Stimulated activated naive CD4-positive, alpha-beta T cell treated with Interleukin-2 at 50 U/mL for 16 hours (primary cell): ENCODE results near the gene LRBA.

Experiments used
- DNase-seq: peaks from one replicate; lab custom pipeline; 2025; lab: John Stamatoyannopoulos, UW

The LRBA gene

DNA sequence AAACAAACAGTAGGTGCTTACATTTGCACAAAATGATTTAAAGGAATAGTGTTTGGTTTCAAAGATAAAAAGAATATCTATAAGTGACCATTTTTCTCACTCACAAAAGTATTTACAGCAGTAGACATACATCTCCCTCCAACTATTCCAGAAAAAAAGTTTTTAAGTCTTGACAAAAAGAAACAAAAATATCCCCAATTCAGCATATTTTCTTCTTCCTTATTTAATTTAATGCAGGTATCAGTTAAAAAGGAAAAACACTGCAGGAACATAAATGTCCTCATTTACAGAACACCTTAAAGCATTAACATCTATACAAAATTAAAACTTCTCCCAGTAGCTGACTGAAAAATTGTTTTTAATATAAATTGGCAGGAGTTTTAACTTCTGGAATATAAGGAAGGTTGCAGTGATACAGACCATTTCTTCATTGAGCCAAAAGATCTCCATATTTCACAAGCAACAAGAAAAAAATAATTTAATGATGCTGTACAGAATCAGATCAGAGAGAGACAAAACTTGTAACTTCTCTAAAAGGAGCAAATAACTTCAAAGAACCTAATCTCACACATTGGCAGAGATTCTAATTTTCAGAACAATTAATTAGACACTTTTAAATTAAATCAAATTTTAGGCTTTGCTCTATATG lies 428.8 kb downstream of the LRBA start:
- DNase-seq = no peak

DNA sequence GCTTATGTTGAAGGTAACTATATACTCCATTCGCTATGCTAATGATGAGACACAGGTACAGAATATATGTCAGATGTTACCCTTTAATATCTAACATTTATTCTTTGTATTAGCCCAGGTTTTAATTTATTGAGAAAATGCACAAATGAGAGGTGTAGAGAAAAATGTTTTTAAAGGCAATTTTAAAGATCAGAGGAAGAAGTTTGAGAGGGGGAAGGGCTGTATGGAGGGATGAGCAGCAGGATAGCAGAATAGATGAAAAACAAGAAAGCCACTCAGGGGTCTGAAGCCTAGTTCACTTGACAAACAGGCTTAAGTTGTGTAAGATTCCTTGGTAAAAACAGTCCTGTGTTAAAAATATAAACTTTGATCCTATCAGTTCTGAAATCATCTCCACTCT lies 429.5 kb downstream of the LRBA start:
- DNase-seq = no peak

DNA sequence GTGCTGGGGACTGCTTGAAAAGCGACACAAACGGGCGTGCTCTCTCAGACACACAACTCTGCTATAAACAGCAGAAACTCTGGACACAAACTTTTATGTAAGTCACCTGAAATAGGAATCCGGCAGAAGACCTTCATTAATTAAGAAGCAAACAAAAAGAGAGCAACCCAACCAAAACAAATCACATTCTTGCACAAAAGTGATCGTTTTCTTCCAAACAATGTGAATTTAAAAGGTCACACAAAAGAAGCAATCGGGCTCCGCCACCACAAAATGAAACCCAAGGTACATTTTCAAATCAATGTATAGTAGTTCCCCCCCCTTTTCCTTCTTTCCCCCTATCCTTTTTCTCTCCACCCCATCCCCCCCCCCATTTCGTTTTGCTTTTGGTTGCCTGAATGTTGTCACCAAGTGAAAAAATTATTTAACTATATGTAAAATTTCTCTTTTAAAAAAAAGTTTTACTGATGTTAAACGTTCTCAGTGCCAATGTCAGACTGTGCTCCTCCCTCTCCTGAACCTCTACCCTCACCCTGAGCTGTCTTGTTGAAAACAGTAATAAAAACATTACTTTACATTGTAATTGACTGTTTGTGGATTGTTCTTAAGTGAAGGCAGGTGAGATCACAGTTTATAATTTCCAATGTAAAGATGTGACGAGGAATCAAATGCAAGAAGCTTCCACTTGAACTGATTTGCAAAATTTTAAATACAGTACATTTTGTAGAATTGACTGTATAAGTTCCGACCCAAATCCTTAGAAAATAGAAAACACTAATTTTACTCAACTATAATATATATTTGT lies 430.8 kb downstream of the LRBA start:
- no peak for DNase-seq

DNA sequence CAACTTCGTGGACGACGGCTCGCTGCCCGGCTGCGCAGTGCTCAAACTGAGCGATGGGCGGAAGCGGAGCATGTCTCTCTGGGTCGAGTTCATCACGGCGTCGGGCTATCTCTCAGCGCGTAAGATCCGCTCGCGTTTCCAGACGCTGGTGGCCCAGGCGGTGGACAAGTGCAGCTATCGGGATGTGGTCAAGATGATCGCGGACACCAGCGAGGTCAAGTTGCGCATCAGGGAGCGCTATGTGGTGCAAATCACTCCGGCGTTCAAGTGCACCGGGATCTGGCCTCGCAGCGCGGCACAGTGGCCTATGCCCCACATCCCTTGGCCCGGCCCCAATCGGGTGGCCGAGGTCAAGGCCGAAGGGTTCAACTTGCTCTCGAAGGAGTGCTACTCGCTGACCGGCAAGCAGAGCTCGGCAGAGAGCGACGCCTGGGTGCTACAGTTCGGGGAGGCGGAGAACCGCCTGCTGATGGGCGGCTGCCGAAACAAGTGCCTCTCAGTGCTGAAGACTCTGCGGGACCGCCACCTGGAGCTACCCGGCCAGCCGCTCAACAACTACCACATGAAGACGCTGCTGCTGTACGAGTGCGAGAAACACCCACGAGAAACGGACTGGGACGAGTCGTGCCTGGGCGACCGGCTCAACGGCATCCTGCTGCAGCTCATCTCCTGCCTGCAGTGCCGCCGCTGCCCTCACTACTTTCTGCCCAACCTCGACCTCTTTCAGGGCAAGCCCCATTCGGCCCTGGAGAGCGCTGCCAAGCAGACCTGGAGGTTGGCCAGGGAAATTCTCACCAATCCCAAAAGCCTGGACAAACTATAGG lies 431.6 kb downstream of the LRBA start:
- DNase-seq = no peak

DNA sequence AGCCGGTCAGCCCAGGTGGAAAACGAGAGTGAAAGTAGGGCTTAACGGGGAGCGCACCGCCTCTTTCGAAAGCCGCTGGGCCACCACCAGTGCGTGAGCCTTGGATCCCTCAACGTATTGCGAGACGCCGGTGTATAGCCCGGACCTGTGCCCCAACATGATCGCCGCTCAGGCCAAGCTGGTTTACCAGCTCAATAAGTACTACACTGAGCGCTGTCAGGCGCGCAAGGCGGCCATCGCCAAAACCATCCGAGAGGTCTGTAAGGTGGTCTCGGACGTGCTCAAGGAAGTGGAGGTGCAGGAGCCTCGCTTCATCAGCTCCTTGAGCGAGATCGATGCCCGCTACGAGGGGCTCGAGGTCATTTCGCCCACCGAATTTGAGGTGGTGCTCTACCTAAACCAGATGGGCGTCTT lies 432.2 kb downstream of the LRBA start:
- DNase-seq = no peak

DNA sequence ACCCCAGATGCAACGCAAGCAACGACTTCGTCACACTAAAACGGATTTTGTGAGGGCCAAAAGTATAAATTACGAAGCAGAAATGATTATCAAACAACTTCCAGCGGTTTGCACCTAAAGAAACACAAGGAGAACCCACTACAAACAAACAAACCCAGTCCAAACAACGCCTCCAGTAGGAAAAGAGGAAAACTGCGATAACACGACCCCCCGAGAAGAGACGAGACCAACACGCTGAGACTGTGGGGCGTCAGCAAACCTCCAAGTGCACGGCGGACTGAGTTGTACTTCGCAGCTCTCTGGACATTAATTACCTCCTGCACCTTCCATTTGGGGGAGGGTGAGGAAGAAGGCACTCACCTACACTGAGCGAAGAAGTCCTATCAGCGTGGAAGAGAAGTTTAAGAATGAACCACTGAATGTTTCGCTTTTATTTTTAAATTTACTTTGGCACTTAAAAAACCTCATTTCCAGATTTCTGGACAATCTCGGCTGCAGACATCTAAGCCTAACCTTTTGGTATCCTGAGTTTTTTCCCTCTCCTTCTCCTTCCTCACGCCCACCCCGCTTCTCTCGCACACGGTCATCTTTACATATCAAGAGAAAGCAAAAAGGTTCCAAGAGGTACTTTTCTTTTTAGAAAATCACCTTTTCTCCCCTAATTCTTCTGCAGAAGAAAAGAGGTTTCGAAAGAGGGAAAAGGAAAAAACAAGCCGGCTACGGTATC lies 432.8 kb downstream of the LRBA start, which contains the start of gene MAB21L2:
TSS of gene MAB21L2 (plus strand) at position 6 of the 727 bp plus-strand sequence. CDS start 879 bp downstream, outside the sequence.
- no peak for DNase-seq

DNA sequence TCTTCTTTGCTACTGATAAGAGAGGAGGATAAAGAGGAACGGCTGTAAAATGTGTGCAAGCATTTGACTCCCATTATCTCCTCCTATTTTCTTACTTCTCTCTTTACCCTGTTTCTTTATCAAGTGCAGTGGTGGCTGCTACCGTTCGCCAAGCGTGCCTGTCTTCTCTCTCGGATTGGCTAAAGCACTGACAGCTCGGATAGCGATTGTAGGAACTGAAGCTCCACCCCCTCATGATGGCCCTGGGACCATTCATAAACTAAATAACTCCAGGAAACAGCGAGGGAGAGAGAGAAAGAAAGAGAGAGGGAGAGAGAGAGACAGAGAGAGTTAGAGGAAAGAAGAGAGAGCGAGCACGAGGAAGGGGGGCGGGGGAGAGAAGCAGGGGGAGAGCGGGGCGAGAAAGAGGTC lies 433.4 kb downstream of the LRBA start:
- no peak for DNase-seq

DNA sequence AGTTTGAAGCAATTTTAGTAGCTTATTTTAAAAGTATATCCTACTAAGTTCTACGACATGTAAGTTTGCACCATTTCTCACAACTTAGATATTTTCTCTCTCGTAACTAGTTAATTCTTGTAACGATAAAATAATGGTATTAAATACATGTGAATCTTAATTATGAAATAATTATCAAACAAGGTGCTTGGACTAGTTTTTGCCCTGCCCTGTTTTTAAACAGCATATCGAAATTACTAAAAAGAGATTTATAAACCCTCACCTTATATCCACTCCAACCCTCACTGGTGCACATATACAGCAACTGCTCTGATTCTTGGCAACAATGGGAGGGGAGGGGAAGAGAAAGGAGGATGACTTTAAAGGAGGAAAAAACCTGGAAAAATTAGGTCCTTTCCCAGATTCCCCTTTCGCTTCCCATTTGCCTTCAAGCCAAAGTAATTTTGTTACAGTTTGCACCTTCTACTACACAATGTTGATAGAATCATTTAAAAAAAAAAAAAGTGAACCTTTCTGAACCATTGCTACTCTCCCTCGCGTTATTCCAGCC lies 434.0 kb downstream of the LRBA start:
- DNase-seq = no peak

DNA sequence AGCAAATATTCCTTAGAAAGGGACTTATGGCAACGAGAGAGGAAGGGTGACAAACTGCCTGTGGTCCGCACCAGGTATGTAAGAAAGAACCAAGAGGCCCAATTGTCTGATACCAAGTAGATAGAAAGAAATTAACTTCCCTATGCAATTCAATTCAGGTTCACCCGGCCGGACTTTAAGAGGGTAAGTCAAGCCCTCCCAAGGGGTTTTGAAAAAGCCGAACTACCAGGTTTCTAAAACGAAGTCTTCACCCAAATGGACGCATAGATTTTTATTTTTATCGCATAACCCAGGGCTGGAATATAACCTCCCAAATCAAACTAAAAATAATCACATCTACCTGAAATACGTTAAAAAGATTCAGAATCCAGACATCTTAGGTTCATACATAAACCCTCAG lies 434.8 kb downstream of the LRBA start:
- no peak for DNase-seq

DNA sequence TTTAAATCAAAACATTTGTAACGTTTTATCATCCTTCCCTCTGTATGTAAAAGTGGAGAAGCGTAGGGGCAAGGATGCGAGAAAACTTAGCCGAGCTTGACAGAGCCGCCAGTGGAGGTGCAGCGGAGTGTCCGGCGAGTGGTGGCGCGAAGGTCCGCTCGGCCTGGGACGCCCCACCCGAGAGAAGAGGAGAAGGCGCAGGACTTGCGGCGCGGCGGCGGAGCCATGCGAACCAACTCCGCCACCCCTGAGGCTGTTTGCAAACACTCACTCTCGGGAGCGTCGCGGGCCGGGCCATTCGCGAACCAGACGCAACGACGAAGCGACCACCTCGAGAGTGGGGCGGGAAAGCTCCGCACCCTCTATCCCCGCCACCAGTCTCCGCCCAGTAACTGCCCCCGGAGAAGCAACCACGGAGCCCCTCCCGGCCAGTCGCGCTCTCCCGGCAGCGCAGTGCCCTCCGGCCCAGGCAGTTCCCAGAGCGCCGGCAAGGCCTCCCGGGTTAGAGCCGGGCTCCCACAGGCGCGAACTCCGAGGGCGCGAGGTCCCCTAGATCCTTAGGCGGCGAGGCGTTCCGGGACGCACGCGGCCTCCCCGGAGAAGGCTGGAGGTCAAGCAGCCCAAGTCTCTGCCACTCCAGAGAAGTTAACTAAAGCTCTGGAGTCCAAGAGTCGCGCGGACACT lies 435.4 kb downstream of the LRBA start:
- DNase-seq = no peak

DNA sequence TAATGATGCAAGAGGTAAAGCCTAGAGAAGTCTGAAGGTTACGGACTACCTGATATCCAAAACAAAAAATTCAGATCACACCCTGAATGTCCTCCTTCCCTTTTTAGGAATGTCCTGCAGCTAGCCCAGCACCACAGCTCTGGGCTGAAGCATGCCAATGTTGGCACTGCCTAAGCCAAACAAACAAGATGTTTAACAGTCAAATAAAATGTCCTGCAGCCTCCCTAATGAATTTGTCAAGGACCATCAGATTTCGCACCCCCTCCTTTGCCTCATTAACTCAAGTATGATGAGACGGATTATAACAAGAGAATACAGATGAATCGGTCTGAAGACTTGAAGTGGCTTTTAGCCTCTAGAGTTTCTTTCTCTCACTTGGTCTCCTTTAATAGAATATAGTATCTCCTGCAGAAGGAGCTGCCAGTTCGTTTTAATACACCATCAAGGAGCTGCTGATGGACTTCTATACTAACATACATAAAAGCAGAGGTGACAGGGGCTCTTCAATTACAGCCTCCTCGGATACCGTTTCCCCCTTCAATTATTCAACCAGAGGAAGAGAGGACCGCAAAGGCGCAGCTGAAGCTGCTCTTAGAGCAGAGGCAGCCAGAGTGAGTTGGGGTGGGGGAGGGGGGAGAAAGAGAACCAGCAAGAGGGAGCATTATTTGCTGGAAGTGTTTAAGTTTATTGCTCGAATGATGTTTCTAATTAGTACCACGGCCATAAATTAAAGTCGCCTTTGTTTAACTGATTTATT lies 436.2 kb downstream of the LRBA start:
- DNase-seq = no peak

DNA sequence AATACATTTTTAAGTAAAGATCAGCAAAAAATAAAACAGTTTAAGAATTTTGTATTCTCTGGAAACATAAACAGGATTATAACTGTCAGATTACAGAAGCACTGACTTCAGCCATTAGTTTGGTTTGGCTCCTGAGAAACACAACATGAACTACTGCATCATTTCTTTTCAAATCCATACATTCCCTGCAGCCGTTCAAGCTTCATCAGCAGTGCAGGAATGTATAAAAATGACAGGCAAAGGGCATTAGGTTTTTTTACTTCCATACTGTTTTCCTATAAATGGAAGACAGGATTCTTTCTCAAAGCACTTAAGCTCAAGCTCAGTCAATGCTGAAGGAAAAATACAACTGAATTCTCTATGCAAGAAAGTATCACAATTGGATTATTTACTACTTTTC lies 437.3 kb downstream of the LRBA start:
- no peak for DNase-seq

DNA sequence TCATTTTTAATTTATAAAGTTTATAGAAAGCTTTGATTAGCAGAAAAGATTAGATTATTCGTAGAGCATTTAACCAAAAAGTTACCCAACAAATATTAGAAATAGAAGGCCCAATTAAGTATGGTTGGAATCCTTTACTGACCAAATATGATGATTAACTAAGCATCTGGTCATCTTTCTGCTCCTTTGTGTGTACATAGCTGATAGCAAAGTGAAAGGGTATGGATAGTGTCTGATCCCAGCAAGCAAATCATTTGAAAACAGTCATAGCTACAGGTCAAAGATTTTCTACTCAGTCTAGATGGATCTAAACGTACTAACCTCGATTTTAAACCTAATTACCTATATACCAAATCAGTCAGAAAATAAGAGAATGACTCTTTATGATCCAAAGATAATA lies 440.4 kb downstream of the LRBA start:
- no peak for DNase-seq

DNA sequence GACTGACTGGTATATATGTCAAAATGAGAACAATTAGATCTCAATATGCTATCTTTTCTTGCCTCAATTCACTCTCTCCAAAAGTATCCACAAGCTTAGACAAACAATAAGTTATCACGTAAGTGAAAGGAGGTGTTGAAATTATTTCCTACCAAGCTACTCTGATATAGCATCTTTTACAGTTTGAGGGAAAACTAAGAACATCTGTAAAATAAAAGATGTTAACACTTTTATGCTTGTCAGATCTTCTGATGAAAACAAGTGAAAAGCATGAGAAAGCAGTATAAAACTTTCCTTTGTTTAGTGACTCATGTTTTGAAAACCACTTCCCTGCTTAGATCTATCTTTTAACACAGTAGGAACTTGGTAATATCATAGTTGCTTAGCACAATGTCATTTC lies 441.6 kb downstream of the LRBA start:
- no peak for DNase-seq

DNA sequence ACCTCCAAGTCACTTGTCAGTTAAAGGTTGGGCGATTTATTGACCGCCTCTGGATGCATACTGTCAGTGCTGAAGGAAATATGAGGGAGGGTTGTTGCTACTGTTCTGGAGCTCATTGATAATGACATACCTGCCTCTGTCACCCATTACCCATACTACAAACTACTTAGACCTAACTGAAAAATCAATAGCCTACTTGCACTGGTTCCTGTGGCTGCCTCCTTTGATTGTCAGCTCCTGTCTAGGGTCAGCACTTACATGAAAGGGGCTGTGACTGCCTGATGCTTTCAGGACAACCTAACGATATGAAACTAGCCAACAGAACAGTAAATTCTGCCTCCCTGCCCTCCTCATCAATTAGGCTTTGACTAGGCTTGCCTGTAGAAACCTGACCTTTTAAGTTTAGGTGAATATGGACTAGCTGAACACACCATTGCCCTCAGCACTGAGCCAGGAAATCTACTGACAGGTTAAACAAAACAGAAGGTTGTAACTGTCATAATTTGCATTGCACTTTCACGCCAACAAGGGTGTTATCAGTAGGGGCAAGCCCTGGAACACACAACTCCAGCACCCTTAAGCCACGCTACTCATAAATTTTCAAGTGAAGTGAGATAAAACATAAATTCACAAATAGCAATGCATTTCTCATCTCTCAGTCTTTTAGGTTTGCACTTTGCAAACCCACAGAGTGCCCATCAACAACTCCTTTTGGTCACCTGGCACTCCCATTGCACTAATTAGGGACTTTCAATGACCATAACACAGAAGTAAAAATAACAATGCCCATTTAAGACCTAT lies 442.2 kb downstream of the LRBA start:
- no peak for DNase-seq

DNA sequence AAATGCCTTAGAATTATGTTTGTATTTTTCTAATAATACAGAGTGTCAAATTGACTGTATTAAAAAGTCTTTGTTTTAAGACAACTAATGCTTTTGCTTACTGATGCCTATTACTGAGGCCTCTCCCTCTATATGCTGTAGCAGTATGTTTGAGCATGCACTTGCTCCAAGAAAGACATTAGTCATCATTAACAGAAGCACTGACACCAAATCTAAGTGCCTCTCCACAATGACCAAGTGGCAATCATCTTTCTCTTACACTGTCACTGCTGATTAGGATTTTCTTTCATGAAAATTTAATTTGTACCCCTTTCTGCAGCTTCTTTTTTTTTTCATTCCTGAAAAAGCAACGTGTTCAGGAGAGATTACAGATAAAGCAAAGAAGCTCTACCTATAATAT lies 444.2 kb downstream of the LRBA start:
- DNase-seq = no peak

DNA sequence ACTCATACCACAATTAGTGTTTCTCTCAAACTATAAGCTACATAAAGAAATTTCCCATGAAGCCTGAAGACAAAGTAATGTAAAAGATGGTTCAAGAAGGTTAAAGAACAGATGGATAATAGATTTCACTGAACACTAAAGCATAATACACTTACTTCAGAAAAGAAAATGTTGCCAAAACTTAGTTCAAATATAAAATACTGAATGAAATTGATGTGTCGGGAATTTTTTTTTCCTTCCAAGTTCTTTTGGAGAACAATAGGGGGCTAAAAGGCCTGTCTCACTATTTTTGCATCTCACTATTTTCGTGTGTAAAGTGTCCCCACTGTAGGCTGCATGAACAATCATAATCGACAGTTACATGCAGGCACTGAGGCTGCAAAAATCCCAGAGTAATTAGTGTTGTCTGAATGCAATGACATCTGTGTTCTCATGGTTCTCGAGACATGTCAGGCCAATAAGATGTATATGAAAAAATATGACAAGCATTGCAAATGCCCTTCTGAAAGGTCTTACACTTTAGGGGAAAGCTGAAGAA lies 445.0 kb downstream of the LRBA start:
- DNase-seq = no peak

DNA sequence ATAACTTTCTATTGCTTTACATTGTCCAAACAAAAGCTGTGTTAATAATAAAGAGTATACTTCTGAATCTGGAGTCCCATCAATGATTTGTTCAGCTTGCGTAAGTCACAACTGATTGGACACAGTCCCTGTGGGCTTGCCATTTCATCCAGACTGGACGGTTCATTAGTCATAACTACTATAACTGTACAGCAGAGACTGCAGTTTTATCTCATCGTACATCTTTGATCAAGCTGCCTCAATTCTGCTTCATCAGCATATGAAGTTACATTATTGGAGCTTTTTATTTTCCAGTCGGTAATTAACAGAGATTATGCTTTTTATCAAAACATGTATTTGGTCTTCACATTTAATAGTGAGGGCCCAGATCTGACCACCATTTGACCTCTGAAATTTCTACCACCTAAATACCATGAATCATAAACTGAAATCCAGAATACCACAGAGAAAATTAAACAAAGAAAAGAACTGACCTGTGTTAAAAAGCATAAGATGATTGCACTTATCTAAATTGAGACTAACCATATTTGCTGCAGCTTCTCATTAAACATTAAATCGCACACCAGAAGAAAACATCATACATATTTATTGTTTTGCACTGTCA lies 445.6 kb downstream of the LRBA start:
- DNase-seq = no peak

DNA sequence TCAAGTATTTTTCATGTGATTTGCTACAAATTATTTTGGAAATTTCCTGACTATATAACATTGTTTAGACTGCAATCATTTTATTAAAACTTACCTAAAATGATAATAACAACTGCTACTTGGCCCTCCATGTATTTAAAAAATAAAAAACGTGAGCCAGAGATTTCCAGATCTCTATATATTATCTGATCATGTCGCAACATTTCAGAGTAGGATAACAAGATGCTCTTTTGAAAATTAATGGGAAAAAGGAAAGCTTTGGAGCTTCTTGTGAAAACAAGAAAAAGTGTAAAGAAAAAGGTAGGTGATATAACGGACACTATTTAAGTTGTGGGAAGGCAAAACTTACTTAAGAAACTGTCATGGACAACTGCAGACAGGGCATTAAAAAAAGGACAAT lies 448.0 kb downstream of the LRBA start:
- DNase-seq = no peak
